K562 (cell line): ENCODE measurements around the gene MAP1LC3B.

Experiments
- EZH2 ChIP-seq: IDR thresholded peaks from 2 replicates; pipeline ENCODE4 v1.6.1; 2012; ENCODE audit warnings: low read depth, mild to moderate bottlenecking, inconsistent platforms, low read length, borderline replicate concordance
- NR2C1 ChIP-seq, 2 experiments: fragments of 450-650 bp; IDR thresholded peaks; 2 replicates each; pipeline ENCODE4 v1.6.1; 2017; ENCODE audit warnings: mild to moderate bottlenecking in 2 of 2, antibody characterized with exemption in 1 of 2, inconsistent platforms in 1 of 2, missing compliant biosample characterization in 1 of 2, missing genetic modification characterization in 1 of 2
- SMAD1 ChIP-seq: fragments of 150-350 bp; IDR thresholded peaks from 2 replicates; pipeline ENCODE4 v1.6.1; 2014; ENCODE audit warnings: low read length, low read depth; ENCODE audit not compliant: partially characterized antibody
- TF ChIP-seq, protein P1 (sequence below): fragments of 450-650 bp; formaldehyde crosslinking; IDR thresholded peaks from 2 replicates; pipeline ENCODE4 v1.4.0; 2020; ENCODE audit warnings: mild to moderate bottlenecking, moderate library complexity

- TF ChIP-seq EZH2: no peak
- TF ChIP-seq SMAD1: no peak
- TF ChIP-seq, protein P1, sequence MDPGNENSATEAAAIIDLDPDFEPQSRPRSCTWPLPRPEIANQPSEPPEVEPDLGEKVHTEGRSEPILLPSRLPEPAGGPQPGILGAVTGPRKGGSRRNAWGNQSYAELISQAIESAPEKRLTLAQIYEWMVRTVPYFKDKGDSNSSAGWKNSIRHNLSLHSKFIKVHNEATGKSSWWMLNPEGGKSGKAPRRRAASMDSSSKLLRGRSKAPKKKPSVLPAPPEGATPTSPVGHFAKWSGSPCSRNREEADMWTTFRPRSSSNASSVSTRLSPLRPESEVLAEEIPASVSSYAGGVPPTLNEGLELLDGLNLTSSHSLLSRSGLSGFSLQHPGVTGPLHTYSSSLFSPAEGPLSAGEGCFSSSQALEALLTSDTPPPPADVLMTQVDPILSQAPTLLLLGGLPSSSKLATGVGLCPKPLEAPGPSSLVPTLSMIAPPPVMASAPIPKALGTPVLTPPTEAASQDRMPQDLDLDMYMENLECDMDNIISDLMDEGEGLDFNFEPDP (CRISPR knock-in tag): no peak
- TF ChIP-seq NR2C1 (IDR thresholded peaks at IDR 0.05): no peak
- no peak for TF ChIP-seq NR2C1 (tag; IDR thresholded peaks at IDR 0.05)
Observed at GRCh38 chr16:87361916-87362619, 30.1 kb upstream of the MAP1LC3B start.
